Prostate gland (tissue), 2 donors: Measurements from ENCODE around the gene FURIN.
"Not testable (repeated sequence)": the region's sequence is repeated elsewhere in the genome, so short reads cannot be mapped to it uniquely, and the experiment has no call there.

Source experiments
- CTCF ChIP-seq, 4 experiments: fragments of 200-600 bp in 2 of 4; fragments of 450-650 bp in 2 of 4; sonication (generic) in 2 of 4; IDR thresholded peaks; 1 replicate in 3 of 4; 2 replicates in 1 of 4; pipeline ENCODE4 v1.5.1; 2016 to 2019; ENCODE audit warnings: antibody characterized with exemption in 4 of 4, mild to moderate bottlenecking in 2 of 4, moderate library complexity in 2 of 4
- POLR2A ChIP-seq: fragments of 450-650 bp; IDR thresholded peaks from one replicate; pipeline ENCODE4 v1.6.1; 2016; ENCODE audit warnings: antibody characterized with exemption, mild to moderate bottlenecking

GRCh38 chr15:90825115-90825899 is 43.1 kb upstream of the FURIN start:
- not testable (repeated sequence) for TF ChIP-seq CTCF (IDR thresholded peaks at IDR 0.05); POLR2A
